GM12878 (cell line): ENCODE data around the gene HAPLN2. TPM values are rescaled to one million over a fixed set of nuclear protein-coding genes. Genes with fewer than 3 reads are reported as not detected.

ENCODE experiments used
- ATAC-seq: fragments of 200-7000 bp; cut with Tn5 transposase; 3 replicates; pipeline ENCODE4 v1.9.1; 2020; ENCODE audit warnings: mild to moderate bottlenecking, moderate library complexity
- BruUV-seq: library from RNA; stranded (reverse); fragments of 400-500 nt; replicated peaks from 2 replicates; lab custom pipeline; 2021; lab: Mats Ljungman, UMichigan
- CTCF ChIA-PET: fragments of 300-600 bp; sonication (Branson Sonifier 250); formaldehyde crosslinking; extraction: SDS; loops from one replicate; lab custom pipeline; 2021; ENCODE audit warnings: inconsistent platforms; lab: Yijun Ruan, JAX
- POLR2A ChIA-PET: fragments of 350-600 bp; formaldehyde crosslinking; extraction: SDS; loops from one replicate; lab custom pipeline; 2021; ENCODE audit warnings: inconsistent platforms; lab: Charles Lee
- RAD21 ChIA-PET: fragments of 300-600 bp; sonication (Branson Sonifier 250); formaldehyde crosslinking; loops from one replicate; lab custom pipeline; 2023; ENCODE audit warnings: antibody characterized with exemption; ENCODE audit not compliant: unreplicated experiment; lab: Charles Lee
- SMC1A ChIA-PET: fragments of 300-600 bp; sonication (Branson Sonifier 250); formaldehyde crosslinking; loops from one replicate; lab custom pipeline; 2023; ENCODE audit not compliant: unreplicated experiment, uncharacterized antibody; lab: Charles Lee
- DNase-seq: peaks from one replicate; pipeline ENCODE4 v3.0.0-alpha.2; 2011; ENCODE audit warnings: low read depth, low spot score
- FAIRE-seq: peaks from 3 replicates; lab custom pipeline; 2011; peaks lifted over from hg19 to GRCh38; lab: Jason Lieb, UNC
- H2AFZ ChIP-seq: 2 replicates; pipeline ENCODE4 v1.6.0; 2011; ENCODE audit warnings: low read depth, low read length, control low read depth; ENCODE audit not compliant: control insufficient read depth
- H3K27ac ChIP-seq: 2 replicates; pipeline ENCODE4 v1.5.1; 2011; ENCODE audit warnings: control low read depth; ENCODE audit not compliant: control insufficient read depth, insufficient read depth
- H3K27me3 ChIP-seq, 2 experiments: replicated peaks in 1 of 2; 2 replicates each; pipeline versions ENCODE4 v1.6.0 to v1.6.1; 2011; ENCODE audit warnings: low read length in 1 of 2; ENCODE audit not compliant: control insufficient read depth in 2 of 2, insufficient read depth in 2 of 2
- H3K36me3 ChIP-seq, 2 experiments: 2 replicates each; pipeline ENCODE4 v1.5.1; 2011; ENCODE audit warnings: low read length in 1 of 2; ENCODE audit not compliant: control insufficient read depth in 2 of 2, insufficient read depth in 2 of 2
- H3K4me1 ChIP-seq: 2 replicates; pipeline ENCODE4 v1.6.1; 2011; ENCODE audit warnings: mild to moderate bottlenecking, low read length, moderate library complexity, mixed read lengths; ENCODE audit not compliant: control insufficient read depth, insufficient read depth
- H3K4me2 ChIP-seq: 2 replicates; pipeline ENCODE4 v1.6.0; 2011; ENCODE audit warnings: control low read depth; ENCODE audit not compliant: control insufficient read depth, insufficient read depth
- H3K4me3 ChIP-seq: fragments of 200-600 bp; sonication (generic); 2 replicates; pipeline ENCODE4 v1.5.1; 2016
- H3K79me2 ChIP-seq: 2 replicates; pipeline ENCODE4 v1.6.0; 2011; ENCODE audit warnings: low read length; ENCODE audit not compliant: control insufficient read depth, insufficient read depth
- H3K9ac ChIP-seq: 2 replicates; pipeline ENCODE4 v1.8.0; 2011; ENCODE audit warnings: low read length, control low read depth, mixed read lengths; ENCODE audit not compliant: control insufficient read depth, insufficient read depth
- H3K9me3 ChIP-seq: replicated peaks from 3 replicates; pipeline ENCODE4 v1.5.1; 2011; ENCODE audit warnings: mild to moderate bottlenecking, low read length; ENCODE audit not compliant: control insufficient read depth, insufficient read depth
- H4K20me1 ChIP-seq: 2 replicates; pipeline ENCODE4 v1.6.0; 2011; ENCODE audit not compliant: control insufficient read depth, insufficient read depth
- ASH2L ChIP-seq: fragments of 300-600, 200-600 bp; sonication (generic); IDR thresholded peaks from 2 replicates; pipeline ENCODE4 v1.6.1; 2017; ENCODE audit warnings: low read depth, mild to moderate bottlenecking, borderline replicate concordance
- ATF7 ChIP-seq: fragments of 450-650 bp; IDR thresholded peaks from 2 replicates; pipeline ENCODE4 v1.6.1; 2016; ENCODE audit warnings: low read depth, mild to moderate bottlenecking
- EED ChIP-seq: sonication (generic); IDR thresholded peaks from 2 replicates; pipeline ENCODE4 v1.6.1; 2016; ENCODE audit warnings: antibody characterized with exemption, low read depth
- JUNB ChIP-seq: IDR thresholded peaks from 2 replicates; pipeline ENCODE4 v1.6.1; 2016; ENCODE audit warnings: antibody characterized with exemption, mild to moderate bottlenecking
- MXI1 ChIP-seq: fragments of 150-350 bp; IDR thresholded peaks from 2 replicates; pipeline ENCODE4 v1.6.1; 2011; ENCODE audit warnings: low read depth, mild to moderate bottlenecking, inconsistent platforms, low read length, improper control_type of control experiment
- TCF3 ChIP-seq: IDR thresholded peaks from 2 replicates; pipeline ENCODE4 v1.6.1; 2012; ENCODE audit warnings: low read depth, mild to moderate bottlenecking, low read length, borderline replicate concordance; ENCODE audit not compliant: insufficient read depth
- WGBS: methylation state at CpG from one replicate; pipeline ENCODE4 v1.1.6; 2016; ENCODE audit warnings: low lambda C conversion rate; ENCODE audit not compliant: insufficient replicate concordance, insufficient coverage; ENCODE audit errors: missing lambda C conversion rate; 5-methylcytosine and 5-hydroxymethylcytosine counted together
- in situ Hi-C: fragments of 300-500 bp; cut with MboI; formaldehyde crosslinking; loops from 9 replicates; pipeline ENCODE4 v1.14.3; 2018; ENCODE audit warnings: mixed read lengths
- intact Hi-C: fragments of 100-400 bp; cut with micrococcal nuclease; formaldehyde crosslinking; loops from one replicate; pipeline ENCODE4 v1.14.2; 2022; ENCODE audit not compliant: unreplicated experiment
- polyA plus RNA-seq, 11 experiments: library from polyadenylated mRNA; depleted of rRNA in 4 of 11; unstranded in 6 of 11; stranded (reverse) in 5 of 11; fragments of >200 nt; fragmentation: Nextera tagmentation in 4 of 11; fragmentation: Illumina TruSeq in 1 of 11; extraction: Ambion mirVana in 4 of 11; extraction: Trizol in 1 of 11; gene quantifications; 1 replicate in 1 of 11; 2 replicates in 10 of 11; pipeline versions ENCODE4 v1.2.1 to v1.2.3, GENCODE V29; 2011 to 2016; ENCODE audit warnings: inconsistent platforms in 2 of 11, missing spikeins in 2 of 11, low read depth in 1 of 11
- total RNA-seq, 4 experiments: library from RNA; depleted of rRNA in 3 of 4; stranded (reverse); fragments of >200 nt in 3 of 4; fragmentation: Illumina TruSeq in 1 of 4; extraction: Trizol in 1 of 4; gene quantifications; 2 replicates each; pipeline versions ENCODE4 v1.2.1 to v1.2.3, GENCODE V29; 2013 to 2021
- TF ChIP-seq, protein P1 (sequence below): fragments of 450-650 bp; formaldehyde crosslinking; IDR thresholded peaks from 2 replicates; pipeline ENCODE4 v1.4.0; 2022; ENCODE audit warnings: mild to moderate bottlenecking, moderate library complexity
- TF ChIP-seq, protein P2 (sequence below): fragments of 450-650 bp; IDR thresholded peaks from 2 replicates; pipeline ENCODE4 v1.6.1; 2017; ENCODE audit warnings: mild to moderate bottlenecking, moderate library complexity

HAPLN2 gene
- total and polyA plus RNA-seq, 10 of the 15 experiments (the other 5 are each of a cell fraction or from before 2014, with no cell fraction given) = 0.15 to 0.24 TPM; not detected in 8

DNA sequence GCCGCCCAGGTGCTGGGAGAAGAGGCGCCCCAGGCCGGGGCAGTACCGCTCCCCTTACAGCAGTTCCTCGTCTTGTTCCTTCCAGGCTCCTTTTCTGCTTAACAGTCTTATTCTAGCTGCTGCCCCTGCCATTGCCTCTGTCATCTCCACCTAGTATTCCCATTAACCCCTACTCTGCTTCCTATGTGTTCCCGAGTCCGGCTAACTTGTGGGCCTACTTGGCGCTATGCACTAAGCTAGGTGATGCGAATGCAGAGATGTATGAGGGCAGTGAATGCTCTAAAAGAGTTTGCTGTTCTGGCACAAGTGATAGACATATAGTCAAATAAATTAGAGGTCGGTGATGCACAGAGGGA lies 46.6 kb upstream of the HAPLN2 start:
- intact Hi-C loops = loop anchor here (2.0 kb wide), 1 partner anchor 116 kb away; no protein-coding TSS in a partner anchor
- Histone ChIP-seq H2AFZ (peak overlapping the region; percentile 64), H3K79me2 (no peaks in the 10 kb centered on the region), H3K9ac (no peak overlapping the region; the same call in 1 of the 2 replicates), H3K4me2 (peak overlapping the region; percentile 84), H3K27me3 (no peaks in the 10 kb centered on the region; a peak in 1 of 4 replicates), H3K27ac (no peak overlapping the region), H3K4me1 (0 out of 2 replicates have a peak, but pooled peaks cover 3% of the 10 kb centered on the region), H3K4me3 (peak overlapping the region; percentile 73), H3K36me3 (no peaks in the 10 kb centered on the region), H4K20me1 (no peaks in the 10 kb centered on the region), H3K9me3 (no peaks in the 10 kb centered on the region)
- CTCF ChIA-PET = interaction anchor here (0.6 to 2.7 kb wide), 7 partner anchors 9 to 187 kb away, joined by 3 to 16 read pairs (median 3); partner anchors contain the start of gene GPATCH4
- TF ChIP-seq JUNB = no peak
- TF ChIP-seq ASH2L = no peak
- 0 out of 2 replicates have a peak, but pooled peaks have one; percentile 47 for TF ChIP-seq TCF3
- no peak for TF ChIP-seq ATF7
- TF ChIP-seq, protein P1, sequence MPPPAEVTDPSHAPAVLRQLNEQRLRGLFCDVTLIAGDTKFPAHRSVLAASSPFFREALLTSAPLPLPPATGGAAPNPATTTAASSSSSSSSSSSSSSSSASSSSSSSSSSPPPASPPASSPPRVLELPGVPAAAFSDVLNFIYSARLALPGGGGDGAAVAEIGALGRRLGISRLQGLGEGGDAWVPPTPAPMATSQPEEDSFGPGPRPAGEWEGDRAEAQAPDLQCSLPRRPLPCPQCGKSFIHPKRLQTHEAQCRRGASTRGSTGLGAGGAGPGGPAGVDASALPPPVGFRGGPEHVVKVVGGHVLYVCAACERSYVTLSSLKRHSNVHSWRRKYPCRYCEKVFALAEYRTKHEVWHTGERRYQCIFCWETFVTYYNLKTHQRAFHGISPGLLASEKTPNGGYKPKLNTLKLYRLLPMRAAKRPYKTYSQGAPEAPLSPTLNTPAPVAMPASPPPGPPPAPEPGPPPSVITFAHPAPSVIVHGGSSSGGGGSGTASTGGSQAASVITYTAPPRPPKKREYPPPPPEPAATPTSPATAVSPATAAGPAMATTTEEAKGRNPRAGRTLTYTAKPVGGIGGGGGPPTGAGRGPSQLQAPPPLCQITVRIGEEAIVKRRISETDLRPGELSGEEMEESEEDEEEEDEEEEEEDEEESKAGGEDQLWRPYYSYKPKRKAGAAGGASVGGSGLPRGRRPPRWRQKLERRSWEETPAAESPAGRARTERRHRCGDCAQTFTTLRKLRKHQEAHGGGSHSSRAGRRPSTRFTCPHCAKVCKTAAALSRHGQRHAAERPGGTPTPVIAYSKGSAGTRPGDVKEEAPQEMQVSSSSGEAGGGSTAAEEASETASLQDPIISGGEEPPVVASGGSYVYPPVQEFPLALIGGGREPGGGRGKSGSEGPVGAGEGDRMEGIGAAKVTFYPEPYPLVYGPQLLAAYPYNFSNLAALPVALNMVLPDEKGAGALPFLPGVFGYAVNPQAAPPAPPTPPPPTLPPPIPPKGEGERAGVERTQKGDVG (CRISPR knock-in tag) = no peak
- TF ChIP-seq, protein P2, sequence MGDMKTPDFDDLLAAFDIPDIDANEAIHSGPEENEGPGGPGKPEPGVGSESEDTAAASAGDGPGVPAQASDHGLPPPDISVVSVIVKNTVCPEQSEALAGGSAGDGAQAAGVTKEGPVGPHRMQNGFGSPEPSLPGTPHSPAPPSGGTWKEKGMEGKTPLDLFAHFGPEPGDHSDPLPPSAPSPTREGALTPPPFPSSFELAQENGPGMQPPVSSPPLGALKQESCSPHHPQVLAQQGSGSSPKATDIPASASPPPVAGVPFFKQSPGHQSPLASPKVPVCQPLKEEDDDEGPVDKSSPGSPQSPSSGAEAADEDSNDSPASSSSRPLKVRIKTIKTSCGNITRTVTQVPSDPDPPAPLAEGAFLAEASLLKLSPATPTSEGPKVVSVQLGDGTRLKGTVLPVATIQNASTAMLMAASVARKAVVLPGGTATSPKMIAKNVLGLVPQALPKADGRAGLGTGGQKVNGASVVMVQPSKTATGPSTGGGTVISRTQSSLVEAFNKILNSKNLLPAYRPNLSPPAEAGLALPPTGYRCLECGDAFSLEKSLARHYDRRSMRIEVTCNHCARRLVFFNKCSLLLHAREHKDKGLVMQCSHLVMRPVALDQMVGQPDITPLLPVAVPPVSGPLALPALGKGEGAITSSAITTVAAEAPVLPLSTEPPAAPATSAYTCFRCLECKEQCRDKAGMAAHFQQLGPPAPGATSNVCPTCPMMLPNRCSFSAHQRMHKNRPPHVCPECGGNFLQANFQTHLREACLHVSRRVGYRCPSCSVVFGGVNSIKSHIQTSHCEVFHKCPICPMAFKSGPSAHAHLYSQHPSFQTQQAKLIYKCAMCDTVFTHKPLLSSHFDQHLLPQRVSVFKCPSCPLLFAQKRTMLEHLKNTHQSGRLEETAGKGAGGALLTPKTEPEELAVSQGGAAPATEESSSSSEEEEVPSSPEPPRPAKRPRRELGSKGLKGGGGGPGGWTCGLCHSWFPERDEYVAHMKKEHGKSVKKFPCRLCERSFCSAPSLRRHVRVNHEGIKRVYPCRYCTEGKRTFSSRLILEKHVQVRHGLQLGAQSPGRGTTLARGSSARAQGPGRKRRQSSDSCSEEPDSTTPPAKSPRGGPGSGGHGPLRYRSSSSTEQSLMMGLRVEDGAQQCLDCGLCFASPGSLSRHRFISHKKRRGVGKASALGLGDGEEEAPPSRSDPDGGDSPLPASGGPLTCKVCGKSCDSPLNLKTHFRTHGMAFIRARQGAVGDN = no peak
- TF ChIP-seq EED = 0 out of 2 replicates have a peak, but pooled peaks have one; percentile 26
- TF ChIP-seq MXI1 = no peak
- WGBS = 42% methylated on average over 10 of the region's 10 CpGs
- ATAC-seq (no peak), DNase-seq (no peak), FAIRE-seq (no peak)
- no TSS peak for BruUV-seq
- RAD21 ChIA-PET = no interaction called here
- POLR2A ChIA-PET = no interaction called here
- in situ Hi-C loops = no loop called here
- SMC1A ChIA-PET = interaction anchor here (1.4 to 1.7 kb wide), 3 partner anchors 64 to 88 kb away, joined by 3 to 5 read pairs (median 4); no protein-coding TSS in a partner anchor
